ENCODE data around the gene PATZ1.
A peak's percentile ranks its signal among the peaks of the same experiment; 100 is the strongest.

The PATZ1 gene

GRCh38 chr22:31313366-31314147, 32.6 kb downstream of the PATZ1 start:
- DNase-seq (ENCODE audit: low spot score), result peak; percentile 57

DNA sequence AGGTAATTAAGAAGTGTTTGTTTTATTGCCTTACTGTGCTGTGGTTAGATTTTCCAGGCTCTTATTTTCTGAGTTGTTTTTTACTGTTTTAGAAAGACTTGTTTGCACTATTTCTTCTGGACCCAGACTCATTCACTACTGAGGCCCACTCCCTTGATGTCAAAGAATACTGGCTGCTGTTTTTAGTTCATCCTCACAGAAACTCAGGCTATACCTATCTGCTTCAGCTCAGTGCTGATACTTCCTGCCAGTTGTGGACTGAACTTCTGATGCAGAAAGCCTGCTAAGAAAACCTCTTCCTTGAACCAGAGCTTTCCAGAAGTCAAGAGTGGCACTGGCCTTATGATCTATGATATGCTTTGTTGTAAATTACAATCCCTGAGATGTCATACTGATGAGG, 38.0 kb downstream of the PATZ1 start:
- DNase-seq (ENCODE audit: low spot score), result no peak

- DNase-seq (ENCODE audit: low spot score), result no peak
Observed at GRCh38 chr22:31305194-31305593, 41.0 kb downstream of the PATZ1 start.

GRCh38 chr22:31302537-31302936, 43.6 kb downstream of the PATZ1 start:
- DNase-seq (ENCODE audit: low spot score), result no peak

DNA sequence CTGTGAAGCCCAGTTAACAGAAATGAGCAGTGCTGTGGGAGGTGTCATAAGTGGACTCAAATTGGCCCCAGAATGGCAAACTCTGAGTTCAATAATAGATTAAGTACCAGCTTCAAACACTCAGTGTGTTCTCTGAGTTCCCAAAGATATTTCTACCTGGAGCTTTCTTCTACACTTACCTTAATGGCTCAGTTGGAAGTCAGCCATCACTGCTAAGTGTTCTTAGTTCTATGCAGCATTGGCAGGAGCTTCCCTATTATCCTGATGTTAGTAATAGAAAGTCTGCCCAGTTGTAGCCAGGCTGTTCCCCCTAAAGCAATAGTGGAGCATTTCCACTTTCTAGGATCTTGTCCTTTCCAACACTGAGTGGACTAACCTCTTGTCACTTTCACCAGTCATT, 44.1 kb downstream of the PATZ1 start:
- DNase-seq (ENCODE audit: low spot score), result no peak

GRCh38 chr22:31300896-31301295, 45.2 kb downstream of the PATZ1 start:
- DNase-seq (ENCODE audit: low spot score), result no peak

- no peak for DNase-seq (ENCODE audit: low spot score)
Observed at GRCh38 chr22:31295831-31296657, 50.1 kb downstream of the PATZ1 start.

DNA sequence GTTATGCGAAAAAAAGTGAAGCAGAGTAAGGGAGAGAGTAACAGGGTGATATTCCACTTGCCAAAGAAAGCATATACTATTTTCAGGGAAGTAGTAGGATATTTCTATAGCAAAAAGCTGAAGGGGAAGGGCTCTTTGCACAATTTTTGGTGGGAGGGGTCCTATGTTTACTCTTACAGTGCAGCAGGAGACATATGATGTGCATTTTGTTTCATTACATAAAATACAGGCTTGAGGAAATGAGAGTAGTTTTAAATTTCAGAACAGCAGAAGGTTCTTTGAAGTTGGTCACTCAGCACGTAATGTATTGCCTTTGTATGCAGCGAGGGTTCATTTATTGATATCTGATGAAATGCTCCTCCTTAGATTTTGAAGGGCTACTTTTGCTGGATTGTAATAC, 50.8 kb downstream of the PATZ1 start:
- no peak for DNase-seq (ENCODE audit: low spot score)

- peak; percentile 94 for DNase-seq (ENCODE audit: low spot score)
Observed at GRCh38 chr22:31292236-31292989, 53.7 kb downstream of the PATZ1 start, which contains the start of gene PIK3IP1. Gene PIK3IP1 (minus strand): TSS chr22:31292488. CDS start chr22:31292344, 144 bp downstream.

DNA sequence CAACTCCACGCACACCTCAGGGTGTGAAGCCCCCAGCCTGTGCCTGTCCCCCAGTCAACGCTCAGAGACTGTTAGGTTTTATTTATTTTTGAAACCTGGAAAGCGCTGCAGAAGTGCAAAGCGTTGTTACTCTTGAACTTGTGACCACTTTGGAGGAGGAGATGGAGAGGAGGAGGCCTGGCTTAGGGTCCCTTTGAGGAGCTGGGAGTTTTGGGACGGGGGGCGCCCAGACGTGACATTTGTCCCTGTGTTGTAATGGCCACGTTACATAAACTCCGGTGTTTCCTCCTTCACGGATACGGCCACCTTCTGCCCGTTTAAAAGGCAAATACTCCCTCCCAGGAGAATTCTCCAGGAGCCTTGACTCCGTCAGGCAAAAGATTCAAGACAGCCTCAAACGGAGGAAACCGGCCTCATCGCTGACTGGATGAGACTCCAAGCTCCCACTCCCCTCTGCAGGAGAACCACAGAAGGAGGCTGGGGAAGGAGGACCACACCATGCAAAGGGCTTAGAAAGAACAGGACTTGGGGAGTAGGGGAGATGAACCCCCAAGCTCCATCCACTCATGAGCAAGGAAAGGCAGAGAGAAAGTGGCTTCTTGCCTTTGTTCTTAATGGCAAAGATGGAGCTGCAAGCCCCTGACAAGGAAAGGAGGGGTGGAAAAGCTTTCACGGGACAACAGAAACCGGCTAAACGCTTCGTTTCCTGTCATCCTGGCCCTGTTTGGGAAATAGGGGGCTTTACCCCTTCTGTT, 54.5 kb downstream of the PATZ1 start:
- peak; percentile 42 for DNase-seq (ENCODE audit: low spot score)

DNA sequence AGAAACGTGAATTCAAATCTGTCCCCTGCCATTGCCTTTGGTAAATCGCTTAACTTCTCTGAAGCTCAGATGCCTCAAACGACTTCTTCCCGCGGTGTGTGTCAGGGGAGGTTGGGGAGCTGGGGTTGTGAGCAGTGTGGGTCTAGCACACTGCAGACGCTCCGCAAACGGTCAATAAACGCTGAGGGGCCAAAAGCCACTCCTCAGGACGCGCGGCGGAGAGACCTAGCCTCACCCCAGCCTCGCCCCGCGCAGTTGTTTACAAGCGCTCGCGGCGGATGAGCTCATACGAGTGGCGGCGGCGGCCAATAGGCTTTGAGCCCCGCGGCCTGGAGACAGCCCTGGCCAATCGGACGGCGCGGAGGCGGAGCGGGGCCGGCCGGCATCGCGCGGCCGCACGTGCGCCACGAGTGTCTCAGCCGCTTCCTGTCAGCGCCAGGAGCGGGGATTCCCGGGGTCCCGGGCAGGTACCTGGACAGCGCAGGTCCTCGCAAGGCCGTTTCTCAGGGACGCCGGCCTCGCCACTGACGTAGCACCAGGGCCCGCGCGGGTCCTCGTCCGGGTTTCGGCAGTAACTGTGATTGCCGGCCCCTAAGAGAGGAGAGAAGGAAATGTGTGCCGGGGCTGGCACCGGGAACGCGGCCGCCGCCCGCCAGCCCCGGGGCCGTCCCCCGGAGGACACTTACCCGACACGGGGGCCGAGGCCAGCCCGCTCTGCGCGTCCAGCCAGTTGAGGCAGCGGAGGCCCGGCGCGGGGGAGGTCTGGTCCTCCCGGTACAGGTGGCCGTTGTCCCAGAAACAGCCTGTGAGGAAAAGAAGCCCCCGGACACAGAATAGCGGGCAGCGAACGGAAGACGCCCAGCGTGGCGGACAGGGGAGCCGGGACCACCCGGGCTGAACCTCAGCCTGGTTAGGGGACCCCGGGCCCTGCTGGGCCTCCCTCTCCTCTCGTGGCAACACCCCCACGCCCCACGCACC, 55.4 kb downstream of the PATZ1 start:
- peak; percentile 93 for DNase-seq (ENCODE audit: low spot score)

- DNase-seq (ENCODE audit: low spot score), result no peak
Observed at GRCh38 chr22:31289344-31289743, 56.8 kb downstream of the PATZ1 start.

- no peak for DNase-seq (ENCODE audit: low spot score)
Observed at GRCh38 chr22:31288496-31289240, 57.5 kb downstream of the PATZ1 start.

GRCh38 chr22:31287818-31288495, 58.2 kb downstream of the PATZ1 start:
- DNase-seq (ENCODE audit: low spot score), result no peak

DNA sequence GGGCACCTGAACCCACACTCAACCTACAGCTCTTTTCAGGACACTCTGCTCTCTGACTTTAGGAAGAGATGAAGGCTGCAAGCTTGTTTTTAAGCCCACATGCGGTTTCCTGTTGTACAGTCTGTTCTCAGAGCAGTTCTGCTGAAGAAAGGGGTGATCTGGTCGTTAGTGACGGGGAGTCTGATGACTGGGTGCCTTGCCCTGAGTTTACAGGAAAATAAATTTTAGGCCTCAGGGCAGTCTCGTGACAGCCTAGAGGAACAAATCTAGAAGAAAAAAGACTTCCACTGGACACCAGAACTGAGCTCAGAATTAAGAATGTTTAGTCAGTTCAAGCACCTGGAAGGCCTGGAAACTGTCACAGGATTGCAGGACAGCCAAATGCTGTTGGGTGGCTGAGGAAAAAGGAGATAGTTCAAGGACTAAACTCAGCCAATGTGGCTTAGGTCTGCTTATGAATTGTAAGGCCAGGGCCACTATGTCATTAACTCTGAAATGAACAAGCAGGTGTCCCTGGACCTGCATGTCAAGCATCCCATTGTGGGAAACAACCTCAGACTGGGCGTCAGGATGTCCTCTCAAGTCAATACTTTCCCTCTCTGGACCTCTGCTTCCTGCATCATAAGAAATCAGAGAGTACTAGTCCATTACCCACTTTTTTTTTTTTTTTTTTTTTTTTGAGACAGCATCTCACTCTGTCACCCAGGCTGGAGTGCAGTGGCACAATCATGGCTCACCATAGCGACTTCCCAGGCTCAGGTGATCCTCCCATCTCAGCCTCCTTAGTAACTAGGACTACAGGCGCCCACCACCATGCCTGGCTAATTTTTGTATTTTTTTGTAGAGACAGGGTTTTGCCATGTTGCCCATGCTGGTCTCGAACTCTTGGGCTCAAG, 59.5 kb downstream of the PATZ1 start:
- DNase-seq (ENCODE audit: low spot score), result no peak

DNA sequence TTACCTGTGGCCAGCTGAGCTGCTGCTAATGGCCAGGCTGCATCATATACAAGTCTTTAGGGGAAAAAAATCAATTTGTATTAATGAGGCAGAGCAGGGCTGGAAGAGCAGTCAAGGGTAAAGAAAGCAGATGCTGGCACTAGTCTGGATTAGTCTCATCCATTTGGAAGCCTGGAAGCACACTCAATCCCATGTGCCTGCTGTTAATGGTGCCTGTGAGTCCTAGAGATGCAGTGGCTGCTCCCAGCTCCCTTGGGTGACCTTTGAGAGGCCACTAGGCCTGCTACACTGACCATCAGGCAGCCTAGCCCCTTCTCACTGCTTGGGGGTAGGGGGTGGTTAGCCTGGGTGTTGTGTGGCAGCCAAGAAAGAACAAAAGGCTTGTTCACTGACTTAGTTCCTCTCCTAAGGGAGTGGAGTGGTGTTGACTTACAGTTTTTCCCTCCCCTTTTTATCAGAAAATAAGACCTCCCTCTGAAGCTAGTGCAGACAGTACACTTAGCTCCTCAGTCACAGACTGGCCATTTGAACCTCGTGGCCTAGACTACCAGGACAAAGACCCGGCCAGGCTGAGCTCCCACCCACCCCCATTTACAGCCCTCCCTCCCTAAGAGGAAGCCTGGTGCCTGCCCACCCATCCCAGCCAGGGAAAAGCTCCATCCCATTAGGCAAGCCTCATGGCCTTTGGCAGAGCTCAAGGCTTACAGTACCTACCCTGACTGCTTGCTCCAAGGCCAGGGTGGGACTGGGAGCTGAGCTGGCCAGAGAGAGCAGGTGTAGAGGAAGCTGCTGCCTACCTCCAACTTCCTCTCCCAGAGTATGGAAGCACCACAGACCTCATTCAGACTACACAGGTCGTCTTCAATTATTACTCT, 61.6 kb downstream of the PATZ1 start:
- DNase-seq (ENCODE audit: low spot score), result no peak
